GM20431 (cell line): Measurements from ENCODE around the gene P4HB.

Experiments used
- in situ Hi-C: fragments of 300-500 bp; cut with MseI, MboI; formaldehyde crosslinking; loops from one replicate; pipeline ENCODE4 v1.15.0; 2020; ENCODE audit warnings: low sequenced_read_pairs; ENCODE audit not compliant: unreplicated experiment

The P4HB gene

DNA sequence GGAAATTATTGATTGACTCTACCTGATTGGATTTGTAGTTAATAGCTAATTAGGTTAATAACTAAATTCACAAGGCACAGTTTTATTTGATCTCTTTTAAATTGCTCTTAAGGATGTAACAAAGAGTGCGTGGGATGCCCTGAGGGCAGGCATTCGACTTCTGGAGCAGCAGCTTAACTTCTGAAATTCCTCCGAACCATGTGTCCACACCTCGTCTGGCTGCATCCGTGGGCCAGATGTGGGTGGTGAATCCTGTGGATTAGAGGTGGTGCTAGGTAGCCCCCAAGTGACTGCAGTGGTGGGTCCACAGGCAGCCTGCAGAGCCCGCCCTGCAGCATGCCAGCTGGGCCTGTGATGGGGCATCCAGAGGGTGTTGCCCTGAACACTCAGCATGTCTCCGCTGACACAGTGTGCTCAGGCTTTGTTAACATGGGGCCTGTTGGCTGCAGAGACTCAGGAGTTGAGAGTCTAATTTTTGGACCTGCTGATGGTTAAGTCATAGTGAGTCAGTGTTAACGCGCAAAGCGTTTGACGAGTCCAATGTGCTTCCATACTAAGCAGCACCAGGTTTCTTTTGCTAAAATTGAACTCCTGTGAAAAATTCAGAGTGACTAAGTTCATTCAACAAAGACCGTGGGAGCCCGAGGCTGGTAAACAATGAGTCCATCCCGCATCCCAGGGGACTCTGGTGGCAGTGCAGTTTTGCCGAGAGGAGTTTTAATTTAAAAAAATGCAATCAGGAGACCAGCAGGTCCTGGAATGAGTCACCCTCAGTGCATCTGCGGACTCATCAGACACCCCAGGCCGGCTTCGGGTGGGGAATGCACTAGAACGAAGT is 37.9 kb upstream of the P4HB start:
- in situ Hi-C loops, result no loop called here

GRCh38 chr17:81895400-81895799 is 35.1 kb upstream of the P4HB start:
- in situ Hi-C loops, result no loop called here

- in situ Hi-C loops, result no loop called here
Measured at GRCh38 chr17:81891303-81891552, 30.9 kb upstream of the P4HB start.

- in situ Hi-C loops, result no loop called here
Measured at GRCh38 chr17:81890447-81891302, 30.3 kb upstream of the P4HB start.

DNA sequence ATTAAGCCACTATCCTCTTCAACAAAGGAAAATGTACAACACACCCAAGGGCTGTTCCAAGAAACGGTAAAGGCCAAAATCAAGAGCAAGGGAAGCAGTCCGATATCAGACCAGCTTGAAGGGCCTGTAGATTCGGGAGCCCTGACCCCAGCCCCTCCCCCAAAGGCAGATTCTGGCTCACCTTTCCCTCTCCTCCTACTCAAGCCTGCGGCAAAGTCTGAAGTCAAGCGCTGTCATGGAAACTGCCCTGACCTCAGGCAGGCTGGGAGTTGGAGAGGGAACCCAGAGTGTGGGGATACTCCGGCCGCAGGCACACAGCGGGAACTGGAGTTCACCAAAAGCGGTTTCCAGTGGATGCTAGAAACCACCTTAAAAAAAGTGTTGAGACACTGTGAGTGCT is 29.3 kb upstream of the P4HB start:
- in situ Hi-C loops, result no loop called here

DNA sequence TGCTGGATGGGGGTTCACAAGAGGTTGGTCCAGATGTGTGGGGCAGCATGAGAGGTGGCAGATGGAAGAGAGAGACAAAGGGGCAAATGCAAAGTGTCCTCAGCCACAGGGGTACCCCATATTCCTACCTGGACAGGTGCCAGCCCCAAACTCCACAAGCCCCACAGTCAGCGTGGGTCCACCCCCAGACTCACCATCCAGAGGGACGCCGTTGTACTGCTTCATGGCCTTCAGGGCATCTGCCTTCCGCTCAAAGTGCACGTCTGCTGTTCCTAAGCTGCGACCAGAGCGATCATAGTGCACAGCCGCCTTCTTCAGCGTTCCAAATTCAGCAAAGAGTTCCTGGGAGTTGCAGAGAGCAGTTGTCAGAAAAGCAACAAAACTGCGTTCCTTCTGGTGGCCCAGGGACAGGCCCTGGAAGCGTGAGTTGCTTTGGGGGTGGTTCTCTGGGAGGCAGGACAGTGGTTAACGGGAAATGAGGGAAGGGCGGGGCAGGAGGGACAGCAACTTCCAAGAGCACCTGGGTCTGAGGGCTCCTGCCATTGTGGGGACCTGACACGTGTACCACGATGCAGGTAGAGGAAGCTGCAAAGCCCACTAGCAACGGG is 28.8 kb upstream of the P4HB start:
- in situ Hi-C loops, result no loop called here

GRCh38 chr17:81888105-81888987 is 28.0 kb upstream of the P4HB start:
- in situ Hi-C loops, result no loop called here

DNA sequence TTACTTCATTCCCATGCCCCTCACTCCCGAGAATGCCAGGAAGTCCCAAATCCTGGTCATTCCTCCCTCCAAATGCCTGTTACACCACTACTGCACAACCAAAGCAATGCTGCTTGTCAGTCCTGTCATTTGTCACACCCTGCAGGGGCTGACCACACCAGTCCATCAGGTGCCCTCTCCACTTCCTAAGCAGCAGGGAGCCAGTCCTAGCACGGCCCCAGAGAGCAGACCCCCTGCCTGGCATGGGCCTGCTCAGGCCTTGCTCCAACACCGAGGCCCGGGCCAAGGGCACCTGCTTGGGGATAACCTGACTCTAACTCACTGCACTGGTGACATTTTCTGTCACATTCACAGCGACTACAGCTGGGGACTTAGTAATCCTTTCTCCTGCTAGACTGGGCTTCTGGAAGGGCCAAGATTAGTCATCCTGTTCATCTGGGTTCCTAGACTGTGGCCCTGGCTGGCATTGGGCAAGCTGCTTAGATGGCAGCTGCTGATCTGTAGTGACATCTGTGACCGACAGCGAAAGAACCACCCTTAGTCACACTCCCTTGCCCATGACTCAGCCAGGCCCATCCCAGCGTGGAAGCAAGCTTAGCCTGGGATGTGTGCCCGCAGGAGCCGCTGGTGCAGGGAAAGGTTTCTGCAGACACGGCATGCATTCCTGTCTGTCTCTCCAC is 25.7 kb upstream of the P4HB start:
- in situ Hi-C loops, result no loop called here

GRCh38 chr17:81885454-81885853 is 25.1 kb upstream of the P4HB start:
- in situ Hi-C loops, result no loop called here

DNA sequence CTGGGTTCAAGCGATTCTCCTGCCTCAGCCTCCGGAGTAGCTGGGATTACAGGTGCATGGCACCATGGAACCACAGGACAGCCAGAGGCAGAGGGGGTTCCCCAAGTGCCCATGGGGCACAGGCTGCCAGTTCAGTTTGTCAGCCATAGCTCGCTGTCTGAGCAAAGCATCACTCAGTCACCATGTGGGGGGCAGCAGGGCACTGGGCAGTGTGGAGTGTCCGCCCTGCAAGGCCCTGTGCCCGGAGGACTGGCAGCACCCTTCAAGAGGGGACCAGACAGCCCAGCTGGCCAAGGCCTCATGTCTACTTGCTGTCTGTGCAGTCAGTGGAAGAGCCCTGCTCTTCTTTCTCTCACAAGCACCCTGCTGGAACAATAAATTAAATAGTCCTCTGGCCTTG is 24.6 kb upstream of the P4HB start:
- in situ Hi-C loops, result no loop called here

- in situ Hi-C loops, result no loop called here
Measured at GRCh38 chr17:81884520-81884919, 24.2 kb upstream of the P4HB start.

- in situ Hi-C loops, result no loop called here
Measured at GRCh38 chr17:81879121-81879520, 18.8 kb upstream of the P4HB start.

DNA sequence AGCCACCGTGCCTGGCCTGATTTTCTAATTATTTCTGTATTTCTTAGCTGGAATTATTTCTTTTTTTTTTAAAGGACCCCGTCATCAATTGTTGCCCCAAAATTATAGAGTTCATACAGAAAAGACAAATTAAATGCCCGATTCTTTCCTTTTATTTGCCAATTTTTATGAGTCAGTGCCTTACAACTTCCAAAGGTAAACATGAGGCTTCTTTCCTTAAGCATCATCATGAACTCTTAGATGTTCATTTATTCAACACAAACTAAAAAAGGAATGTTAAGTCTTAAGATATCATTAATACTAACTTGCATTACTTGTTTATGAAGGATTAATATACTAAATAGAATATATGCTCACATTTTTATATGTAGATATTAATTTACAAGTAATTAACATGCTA is 18.0 kb upstream of the P4HB start:
- in situ Hi-C loops, result no loop called here

DNA sequence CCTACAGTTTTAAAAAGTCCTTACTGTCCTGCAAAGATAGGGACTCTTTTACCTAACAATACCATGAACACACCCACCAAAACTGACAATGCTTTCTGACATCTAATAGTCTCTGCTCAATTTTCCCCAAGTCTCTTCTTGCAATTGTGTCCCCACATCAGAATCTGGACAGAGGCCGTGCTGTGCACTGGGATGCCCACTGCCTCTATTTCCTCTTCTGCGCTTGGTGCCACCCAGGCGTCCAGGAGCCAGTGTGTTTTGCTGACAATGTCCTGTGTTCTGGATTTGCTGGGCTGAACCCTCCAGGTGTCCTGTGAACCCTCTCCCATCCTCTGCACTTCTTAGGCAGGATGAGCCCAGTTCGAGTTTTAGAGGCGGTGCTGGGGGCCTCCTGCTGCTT is 17.2 kb upstream of the P4HB start:
- in situ Hi-C loops, result no loop called here

GRCh38 chr17:81871387-81872230 is 11.3 kb upstream of the P4HB start:
- in situ Hi-C loops, result no loop called here

GRCh38 chr17:81870981-81871386 is 10.6 kb upstream of the P4HB start, which contains the start of gene ARHGDIA:
Gene ARHGDIA, minus strand, starts transcription at chr17:81871337. Its CDS starts 1,407 bp downstream, at chr17:81869930.
- in situ Hi-C loops, result no loop called here

DNA sequence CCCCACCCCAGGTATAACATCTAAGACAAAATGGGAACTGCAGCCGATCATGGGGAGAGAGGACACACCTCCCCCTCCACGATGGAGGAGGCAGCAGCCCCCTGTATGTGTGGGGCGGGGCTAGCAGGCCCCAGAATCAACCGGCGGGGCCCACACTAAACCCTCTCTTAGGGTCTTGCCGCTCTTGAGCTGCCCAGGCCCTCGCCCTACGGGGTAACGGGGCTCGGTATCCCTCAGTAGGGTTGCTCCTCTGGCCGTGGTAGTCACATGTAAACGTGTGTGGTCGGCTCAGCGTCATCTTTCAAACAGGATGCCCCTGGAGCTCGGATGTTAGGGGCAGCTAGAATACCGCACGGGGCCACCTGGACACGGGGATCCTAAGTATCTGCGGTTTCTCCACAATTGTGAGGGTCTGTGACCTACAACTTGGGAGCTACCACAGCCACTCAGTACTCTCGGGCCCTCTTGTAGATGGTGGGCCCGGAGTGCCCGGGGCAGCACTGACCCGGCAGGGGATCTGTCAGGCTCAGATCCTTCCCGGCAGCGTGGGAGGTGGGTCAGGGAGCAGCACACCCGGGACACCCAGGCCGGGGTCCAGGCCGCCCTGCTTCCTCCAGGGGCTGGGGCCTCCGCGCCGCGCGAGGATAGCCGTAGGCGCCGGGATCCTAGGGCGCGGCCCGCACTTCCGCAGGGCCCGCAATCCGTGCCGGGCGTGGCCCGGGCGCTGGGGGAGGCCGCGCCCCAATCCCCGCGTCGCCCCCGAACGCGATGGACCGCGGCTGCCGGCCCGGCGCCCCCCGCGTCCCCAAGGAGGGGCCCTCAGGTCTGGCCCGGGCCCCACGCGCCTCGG is 10.0 kb upstream of the P4HB start:
- in situ Hi-C loops, result no loop called here
